NOMO-1 (cell line): ENCODE measurements around the gene B4GALT3.

Experiments
- DNase-seq, 2 experiments: peaks; one replicate each; lab custom pipeline; 2025; ENCODE audit not compliant: unreplicated experiment in 2 of 2; lab: John Stamatoyannopoulos, UW

B4GALT3 gene

GRCh38 chr1:161206411-161207140, 29.3 kb upstream of the B4GALT3 start:
- DNase-seq, result no peak

GRCh38 chr1:161201836-161202712, 24.8 kb upstream of the B4GALT3 start, which contains the start of gene NDUFS2:
Gene NDUFS2 (plus strand): TSS chr1:161202367. CDS start chr1:161202386, 19 bp downstream.
- DNase-seq, result peak; percentile 88 to 99

GRCh38 chr1:161200992-161201835, 23.9 kb upstream of the B4GALT3 start:
- DNase-seq, result peak; percentile 48

GRCh38 chr1:161200421-161200991, 23.2 kb upstream of the B4GALT3 start:
- no peak for DNase-seq

GRCh38 chr1:161199506-161200139, 22.3 kb upstream of the B4GALT3 start:
- no peak for DNase-seq

GRCh38 chr1:161198897-161199431, 21.7 kb upstream of the B4GALT3 start, which contains the start of gene ADAMTS4:
Gene ADAMTS4 (minus strand): TSS chr1:161199054. CDS start chr1:161198627, 427 bp downstream.
- DNase-seq, result no peak

GRCh38 chr1:161198194-161198896, 21.0 kb upstream of the B4GALT3 start:
- no peak for DNase-seq

- no peak for DNase-seq
Measured at GRCh38 chr1:161197560-161198193, 20.4 kb upstream of the B4GALT3 start.

- DNase-seq, result no peak
Measured at GRCh38 chr1:161196521-161197451, 19.5 kb upstream of the B4GALT3 start.

GRCh38 chr1:161196111-161196510, 18.8 kb upstream of the B4GALT3 start:
- no peak for DNase-seq

- peak; percentile 63 to 71 for DNase-seq
Measured at GRCh38 chr1:161195171-161195570, 17.9 kb upstream of the B4GALT3 start.

GRCh38 chr1:161193561-161194235, 16.4 kb upstream of the B4GALT3 start:
- no peak for DNase-seq

- DNase-seq, result peak; percentile 77 to 78
Measured at GRCh38 chr1:161192476-161193465, 15.5 kb upstream of the B4GALT3 start.

GRCh38 chr1:161191971-161192370, 14.7 kb upstream of the B4GALT3 start:
- no peak for DNase-seq

GRCh38 chr1:161190962-161191521, 13.7 kb upstream of the B4GALT3 start:
- no peak for DNase-seq
